MM.1S (cell line): ENCODE measurements around the gene RAPGEF2.
"Not testable (repeated sequence)": the region's sequence is repeated elsewhere in the genome, so short reads cannot be mapped to it uniquely, and the experiment has no call there.

Experiments
- DNase-seq: peaks from one replicate; pipeline ENCODE4 v3.0.0-alpha.2; 2015
- H2AFZ ChIP-seq: fragments of 300-600 bp; sonication (generic); 2 replicates; pipeline ENCODE4 v1.6.0; 2016; ENCODE audit warnings: antibody characterized with exemption, low read length
- H3F3A ChIP-seq: fragments of 300-600 bp; sonication (generic); 2 replicates; pipeline ENCODE4 v1.6.1; 2016; ENCODE audit warnings: mild to moderate bottlenecking, antibody characterized with exemption, low read length, moderate library complexity, mixed read lengths; ENCODE audit not compliant: insufficient read depth
- H3K27ac ChIP-seq: fragments of 300-600 bp; sonication (generic); 2 replicates; pipeline ENCODE4 v1.5.1; 2016; ENCODE audit warnings: mild to moderate bottlenecking, low read length
- H3K27me3 ChIP-seq: fragments of 300-600 bp; sonication (generic); replicated peaks from 2 replicates; pipeline ENCODE4 v1.6.0; 2016; ENCODE audit warnings: low read length; ENCODE audit not compliant: insufficient read depth
- H3K36me3 ChIP-seq: fragments of 300-600 bp; sonication (generic); replicated peaks from 2 replicates; pipeline ENCODE4 v1.6.1; 2016; ENCODE audit warnings: mild to moderate bottlenecking, low read length, mixed read lengths; ENCODE audit not compliant: insufficient read depth
- H3K4me1 ChIP-seq: fragments of 300-600 bp; sonication (generic); 2 replicates; pipeline ENCODE4 v1.6.1; 2016; ENCODE audit warnings: low read length, mixed read lengths
- H3K4me2 ChIP-seq: fragments of 300-600 bp; sonication (generic); 2 replicates; pipeline ENCODE4 v1.6.0; 2016; ENCODE audit warnings: low read depth, low read length
- H3K4me3 ChIP-seq: fragments of 300-600 bp; sonication (generic); 2 replicates; pipeline ENCODE4 v1.5.1; 2016; ENCODE audit warnings: low read length, mixed read lengths
- H3K79me2 ChIP-seq: fragments of 300-600 bp; sonication (generic); 2 replicates; pipeline ENCODE4 v1.6.1; 2016; ENCODE audit warnings: mixed run types, low read length, mixed read lengths
- H3K9ac ChIP-seq: fragments of 300-600 bp; sonication (generic); 2 replicates; pipeline ENCODE4 v1.6.1; 2016; ENCODE audit warnings: low read length, mixed read lengths
- H3K9me2 ChIP-seq: fragments of 300-600 bp; sonication (generic); replicated peaks from 2 replicates; pipeline ENCODE4 v1.6.1; 2016; ENCODE audit warnings: mild to moderate bottlenecking, low read length, mixed read lengths; ENCODE audit not compliant: insufficient read depth
- H3K9me3 ChIP-seq: fragments of 300-600 bp; sonication (generic); replicated peaks from 2 replicates; pipeline ENCODE4 v1.6.1; 2016; ENCODE audit warnings: mild to moderate bottlenecking, low read length, mixed read lengths; ENCODE audit not compliant: insufficient read depth
- H4K20me1 ChIP-seq: fragments of 300-600 bp; sonication (generic); 2 replicates; pipeline ENCODE4 v1.6.1; 2016; ENCODE audit warnings: mild to moderate bottlenecking, low read length, moderate library complexity, mixed read lengths; ENCODE audit not compliant: insufficient read depth
- EZH2 ChIP-seq: fragments of 300-600 bp; sonication (generic); optimal IDR thresholded peaks from 2 replicates; pipeline ENCODE3; 2017; ENCODE audit warnings: low read depth, mild to moderate bottlenecking, antibody characterized with exemption, low read length, mixed read lengths
- EZH2phosphoT487 ChIP-seq: fragments of 300-600 bp; sonication (generic); IDR thresholded peaks from 2 replicates; pipeline ENCODE4 v1.6.1; 2018; ENCODE audit warnings: antibody characterized with exemption, low read length
- TF ChIP-seq, protein P1 (sequence below): fragments of 300-600 bp; sonication (generic); IDR thresholded peaks from 2 replicates; pipeline ENCODE4 v1.5.1; 2016; ENCODE audit warnings: antibody characterized with exemption, low read length, mixed read lengths

The RAPGEF2 gene

DNA sequence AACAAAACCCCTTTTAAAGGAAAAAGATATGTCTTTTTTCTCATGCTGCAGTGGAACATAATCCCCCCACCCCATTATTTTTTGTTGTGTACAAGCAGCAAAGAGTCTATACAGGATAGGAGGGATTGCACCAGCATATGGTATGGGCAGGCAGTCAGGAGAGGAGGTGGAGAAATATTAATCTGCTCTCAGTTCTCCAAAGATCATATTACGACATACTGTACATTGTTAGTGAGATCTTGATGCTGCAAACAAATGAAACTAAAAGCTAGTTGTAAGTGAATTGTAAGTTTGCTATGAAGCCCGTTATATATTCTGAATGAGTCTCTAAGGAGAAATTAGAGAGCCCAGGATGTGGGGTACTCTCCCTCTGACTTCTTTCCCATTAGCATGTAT is 75.3 kb downstream of the RAPGEF2 start:
- DNase-seq = no peak
- no peaks in the 10 kb centered on the region; the same call in 1 of the 2 replicates for H4K20me1 ChIP-seq
- H2AFZ ChIP-seq = no peak overlapping the region
- no peak overlapping the region for H3K4me3 ChIP-seq
- H3K27ac ChIP-seq = no peak overlapping the region
- no peak overlapping the region for H3K9ac ChIP-seq
- no peak overlapping the region for H3K4me2 ChIP-seq
- no peak for TF ChIP-seq EZH2phosphoT487
- TF ChIP-seq EZH2 = no peak
- TF ChIP-seq, protein P1, sequence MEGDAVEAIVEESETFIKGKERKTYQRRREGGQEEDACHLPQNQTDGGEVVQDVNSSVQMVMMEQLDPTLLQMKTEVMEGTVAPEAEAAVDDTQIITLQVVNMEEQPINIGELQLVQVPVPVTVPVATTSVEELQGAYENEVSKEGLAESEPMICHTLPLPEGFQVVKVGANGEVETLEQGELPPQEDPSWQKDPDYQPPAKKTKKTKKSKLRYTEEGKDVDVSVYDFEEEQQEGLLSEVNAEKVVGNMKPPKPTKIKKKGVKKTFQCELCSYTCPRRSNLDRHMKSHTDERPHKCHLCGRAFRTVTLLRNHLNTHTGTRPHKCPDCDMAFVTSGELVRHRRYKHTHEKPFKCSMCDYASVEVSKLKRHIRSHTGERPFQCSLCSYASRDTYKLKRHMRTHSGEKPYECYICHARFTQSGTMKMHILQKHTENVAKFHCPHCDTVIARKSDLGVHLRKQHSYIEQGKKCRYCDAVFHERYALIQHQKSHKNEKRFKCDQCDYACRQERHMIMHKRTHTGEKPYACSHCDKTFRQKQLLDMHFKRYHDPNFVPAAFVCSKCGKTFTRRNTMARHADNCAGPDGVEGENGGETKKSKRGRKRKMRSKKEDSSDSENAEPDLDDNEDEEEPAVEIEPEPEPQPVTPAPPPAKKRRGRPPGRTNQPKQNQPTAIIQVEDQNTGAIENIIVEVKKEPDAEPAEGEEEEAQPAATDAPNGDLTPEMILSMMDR = no peak
- no peaks in the 10 kb centered on the region for H3K9me2 ChIP-seq
- no peaks in the 10 kb centered on the region for H3K27me3 ChIP-seq
- H3K4me1 ChIP-seq = 0 out of 2 replicates have a peak, but pooled peaks cover 6% of the 10 kb centered on the region
- H3K9me3 ChIP-seq = no peaks in the 10 kb centered on the region
- H3F3A ChIP-seq = no peaks in the 10 kb centered on the region
- H3K79me2 ChIP-seq = peaks cover 37% of the 10 kb centered on the region
- no peaks in the 10 kb centered on the region for H3K36me3 ChIP-seq

DNA sequence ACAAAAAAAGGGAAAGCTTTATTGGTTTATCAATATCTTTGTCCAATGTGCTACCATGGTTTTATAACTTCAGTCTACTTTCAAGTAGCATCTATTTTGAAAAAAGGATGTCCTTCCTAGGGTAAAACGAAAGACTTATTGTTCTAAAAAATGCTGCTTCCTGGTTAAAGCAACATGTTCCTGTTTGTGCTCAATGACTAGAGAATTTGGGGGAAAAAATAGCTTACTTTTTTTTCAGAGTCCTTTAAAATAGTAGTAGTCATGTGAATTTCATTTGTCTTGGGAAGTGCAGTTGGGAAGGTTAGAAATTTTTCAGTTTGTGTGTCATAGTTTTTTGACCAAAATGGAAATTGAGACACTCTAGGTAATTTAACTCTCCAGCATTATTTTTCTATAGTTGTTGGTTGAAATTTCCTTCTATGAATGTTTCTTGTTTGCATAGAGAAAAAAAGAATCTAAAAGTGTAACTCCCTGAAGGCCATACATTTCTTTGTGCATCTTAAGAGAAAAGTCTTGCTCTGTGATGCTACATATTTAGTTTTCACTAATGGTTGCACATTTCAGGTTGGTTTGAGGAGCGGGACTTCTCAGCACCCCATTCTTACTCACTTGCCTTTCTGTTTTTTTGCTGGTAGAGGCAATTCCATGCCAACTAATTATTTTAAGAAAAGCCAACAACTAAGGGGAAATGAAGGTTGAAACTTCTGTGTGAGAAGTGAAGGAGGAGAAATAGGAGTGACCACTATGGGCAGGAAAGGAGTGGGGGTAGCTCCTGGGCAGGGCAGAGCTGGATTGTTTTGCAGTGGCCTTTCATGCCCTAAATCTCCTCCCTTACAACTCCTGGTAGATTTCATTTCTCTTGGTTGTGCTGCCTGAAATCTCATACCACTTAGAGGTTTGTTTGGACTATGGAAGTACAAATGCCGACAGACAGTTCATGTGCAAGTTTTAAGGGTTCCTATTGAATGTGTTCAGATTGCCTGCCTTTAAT is 76.4 kb downstream of the RAPGEF2 start:
- Histone ChIP-seq H3K9ac (no peak overlapping the region), H3K4me2 (no peak overlapping the region), H3K79me2 (peaks cover 34% of the 10 kb centered on the region), H3K4me1 (0 out of 2 replicates have a peak, but pooled peaks cover 6% of the 10 kb centered on the region), H3K9me2 (no peaks in the 10 kb centered on the region), H4K20me1 (no peaks in the 10 kb centered on the region; the same call in 1 of the 2 replicates), H3F3A (no peaks in the 10 kb centered on the region), H3K36me3 (no peaks in the 10 kb centered on the region), H2AFZ (no peak overlapping the region), H3K27me3 (no peaks in the 10 kb centered on the region), H3K27ac (no peak overlapping the region), H3K4me3 (no peak overlapping the region), H3K9me3 (no peaks in the 10 kb centered on the region)
- DNase-seq = no peak
- TF ChIP-seq EZH2 = no peak
- TF ChIP-seq, protein P1 = no peak
- no peak for TF ChIP-seq EZH2phosphoT487

DNA sequence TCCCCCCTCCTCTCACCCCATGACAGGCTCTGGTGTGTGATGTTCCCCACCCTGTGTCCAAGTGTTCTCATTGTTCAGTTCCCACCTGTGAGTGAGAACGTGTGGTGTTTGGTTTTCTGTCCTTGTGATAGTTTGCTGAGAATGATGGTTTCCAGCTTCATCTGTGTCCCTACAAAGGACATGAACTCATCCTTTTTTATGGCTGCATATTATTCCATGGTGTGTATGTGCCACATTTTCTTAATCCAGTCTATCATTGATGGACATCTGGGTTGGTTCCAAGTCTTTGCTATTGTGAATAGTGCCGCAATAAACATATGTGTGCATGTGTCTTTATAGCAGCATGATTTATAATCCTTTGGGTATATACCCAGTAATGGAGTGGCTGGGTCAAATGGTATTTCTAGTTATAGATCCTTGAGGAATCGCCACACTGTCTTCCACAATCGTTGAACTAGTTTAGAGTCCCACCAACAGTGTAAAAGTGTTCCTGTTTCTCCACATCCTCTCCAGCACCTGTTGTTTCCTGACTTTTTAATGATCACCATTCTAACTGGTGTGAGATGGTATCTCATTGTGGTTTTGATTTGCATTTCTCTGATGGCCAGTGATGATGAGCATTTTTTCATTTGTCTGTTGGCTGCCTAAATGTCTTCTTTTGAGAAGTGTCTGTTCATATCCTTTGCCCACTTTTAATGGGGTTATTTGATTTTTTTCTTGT is 81.2 kb downstream of the RAPGEF2 start:
- not testable (repeated sequence) for H3K4me2 ChIP-seq, H2AFZ ChIP-seq, DNase-seq, H3K9me2 ChIP-seq, H3K27me3 ChIP-seq, H3K27ac ChIP-seq, H3K9me3 ChIP-seq, H3K9ac ChIP-seq, H3K36me3 ChIP-seq, H4K20me1 ChIP-seq, H3K4me3 ChIP-seq, H3F3A ChIP-seq
- Histone ChIP-seq H3K79me2 (peaks cover 15% of the 10 kb centered on the region; the same call in 1 of the 2 replicates), H3K4me1 (peaks cover 11% of the 10 kb centered on the region)
